Sciatic nerve (tissue), 2 donors: ENCODE data around the gene ATP5PF. TPM values are rescaled to one million over a fixed set of nuclear protein-coding genes. Genes with fewer than 3 reads are reported as not detected.
"Not testable (repeated sequence)": the region's sequence is repeated elsewhere in the genome, so short reads cannot be mapped to it uniquely, and the experiment has no call there.

Experiments used
- ATAC-seq: fragments of 200-7000 bp; cut with Tn5 transposase; one replicate; pipeline ENCODE4 v1.9.1; 2020; ENCODE audit warnings: mild to moderate bottlenecking, moderate library complexity
- DNase-seq: peaks from one replicate; pipeline ENCODE4 v3.0.0-alpha.2; 2020; ENCODE audit warnings: low spot score
- intact Hi-C: fragments of 100-400 bp; cut with DNase I; formaldehyde crosslinking; loops from one replicate; pipeline ENCODE4 v1.14.2; 2022
- total RNA-seq: library from RNA; stranded (reverse); fragmentation: NEBNext Ultra II Directional; extraction: Animal tissue kit (Norgen Biotek cat#: 25700); gene quantifications from one replicate; pipeline ENCODE4 v1.2.1, GENCODE V29; 2021
- donor health status: DM: no; HTN: no; CAD: no.
- donor health status: DM: no; HTN: no; CAD: no.

Gene ATP5PF
- total RNA-seq, 1 donor from 2014 or later = 83.6 TPM

GRCh38 chr21:25733859-25734653 lies 648 bp downstream of the ATP5PF start:
- peak; percentile 73 for DNase-seq
- ATAC-seq = no peak
- intact Hi-C loops = no loop called here

- intact Hi-C loops = no loop called here
- no peak for ATAC-seq
- DNase-seq = no peak
Measured at GRCh38 chr21:25732091-25732760, 2.5 kb downstream of the ATP5PF start.

- DNase-seq (no peak), ATAC-seq (no peak)
- intact Hi-C loops = no loop called here
Measured at GRCh38 chr21:25722631-25723030, 12.1 kb downstream of the ATP5PF start.

GRCh38 chr21:25721987-25722386 lies 12.7 kb downstream of the ATP5PF start:
- ATAC-seq = no peak
- intact Hi-C loops = no loop called here
- no peak for DNase-seq

GRCh38 chr21:25717491-25718147 lies 17.1 kb downstream of the ATP5PF start:
- DNase-seq (no peak), ATAC-seq (no peak)
- intact Hi-C loops = no loop called here

GRCh38 chr21:25714066-25714465 lies 20.6 kb downstream of the ATP5PF start:
- DNase-seq = not testable (repeated sequence)

GRCh38 chr21:25710550-25710949 lies 24.2 kb downstream of the ATP5PF start:
- DNase-seq (no peak), ATAC-seq (no peak)
- intact Hi-C loops = no loop called here

More at GRCh38 chr21:25714066-25714465, 20.6 kb downstream of the ATP5PF start:
- intact Hi-C loops, ATAC-seq: not testable (repeated sequence)

- no peak for ATAC-seq
Measured at GRCh38 chr21:25709684-25710265, 24.9 kb downstream of the ATP5PF start.

GRCh38 chr21:25708467-25709065 lies 26.1 kb downstream of the ATP5PF start:
- ATAC-seq = peak; percentile 22
- intact Hi-C loops = loop anchor here (5.0 kb wide), 1 partner anchor 101 kb away; the partner anchor contains the start of gene MRPL39
- peak; percentile 67 for DNase-seq

More at GRCh38 chr21:25709684-25710265, 24.9 kb downstream of the ATP5PF start:
- intact Hi-C loops = loop anchor here (5.0 kb wide), 1 partner anchor 102 kb away; the partner anchor contains the start of gene MRPL39
- no peak for DNase-seq

GRCh38 chr21:25701529-25701928 lies 33.2 kb downstream of the ATP5PF start:
- intact Hi-C loops = no loop called here
- DNase-seq (no peak), ATAC-seq (no peak)

- DNase-seq (no peak), ATAC-seq (no peak)
- intact Hi-C loops = no loop called here
Measured at GRCh38 chr21:25700741-25701140, 34.0 kb downstream of the ATP5PF start.

GRCh38 chr21:25695461-25695860 lies 39.2 kb downstream of the ATP5PF start:
- ATAC-seq, intact Hi-C loops, DNase-seq: not testable (repeated sequence)

- ATAC-seq (no peak), DNase-seq (no peak)
- intact Hi-C loops = no loop called here
Measured at GRCh38 chr21:25691976-25692375, 42.7 kb downstream of the ATP5PF start.

- ATAC-seq (no peak), DNase-seq (no peak)
- intact Hi-C loops = no loop called here
Measured at GRCh38 chr21:25689226-25689625, 45.5 kb downstream of the ATP5PF start.

- DNase-seq (no peak), ATAC-seq (no peak)
- intact Hi-C loops = no loop called here
Measured at GRCh38 chr21:25688275-25689155, 46.2 kb downstream of the ATP5PF start.

- DNase-seq (no peak), ATAC-seq (no peak)
- intact Hi-C loops = no loop called here
Measured at GRCh38 chr21:25687787-25688186, 46.9 kb downstream of the ATP5PF start.

- DNase-seq (no peak), ATAC-seq (no peak)
- intact Hi-C loops = no loop called here
Measured at GRCh38 chr21:25682382-25682781, 52.3 kb downstream of the ATP5PF start.

GRCh38 chr21:25676451-25676850 lies 58.3 kb downstream of the ATP5PF start:
- ATAC-seq = peak; percentile 22
- intact Hi-C loops = no loop called here
- no peak for DNase-seq
